Epithelial cell of esophagus (primary cell): ENCODE results near the gene FARS2.

Source experiments
- DNase-seq: peaks from one replicate; pipeline ENCODE4 v3.0.0; 2010; ENCODE audit warnings: low read depth
- H3K4me3 ChIP-seq: 2 replicates; pipeline ENCODE4 v1.5.1; 2011; ENCODE audit warnings: mild to moderate bottlenecking, low read length, control low read depth
- CTCF ChIP-seq: IDR thresholded peaks from 2 replicates; pipeline ENCODE4 v1.5.1; 2011; ENCODE audit warnings: low read depth, mild to moderate bottlenecking, low read length, control low read depth, inconsistent platforms; ENCODE audit not compliant: insufficient read depth; ENCODE audit errors: missing control alignments

FARS2 gene

GRCh38 chr6:5390177-5390576, 128.9 kb downstream of the FARS2 start:
- DNase-seq, result no peak
- no peak for TF ChIP-seq CTCF
- H3K4me3 ChIP-seq, result no peak overlapping the region

DNA sequence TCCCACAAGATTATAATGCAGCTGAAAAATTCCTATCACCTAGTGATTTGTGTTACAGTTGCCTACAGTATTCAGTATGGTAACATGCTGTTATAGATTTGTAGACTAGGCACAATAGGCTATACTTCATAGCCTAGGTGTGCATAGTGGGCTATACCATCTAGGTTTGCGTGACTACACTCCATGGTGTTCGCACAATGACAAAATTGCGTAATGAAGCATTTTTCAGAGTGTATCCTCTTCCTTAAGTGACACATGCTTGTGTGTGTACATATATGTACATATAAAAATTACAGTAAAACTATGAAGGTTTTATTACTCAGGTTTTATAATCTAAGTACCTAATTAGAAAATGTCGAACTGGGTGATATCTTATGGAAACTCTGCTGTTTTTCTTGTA, 133.0 kb downstream of the FARS2 start:
- no peak overlapping the region for H3K4me3 ChIP-seq
- DNase-seq, result no peak
- no peak for TF ChIP-seq CTCF

GRCh38 chr6:5395719-5396118, 134.4 kb downstream of the FARS2 start:
- TF ChIP-seq CTCF, result no peak
- no peak overlapping the region for H3K4me3 ChIP-seq
- no peak for DNase-seq

- peak; percentile 56 for TF ChIP-seq CTCF
- peak; percentile 81 for DNase-seq
Observed at GRCh38 chr6:5398530-5398929, 137.2 kb downstream of the FARS2 start.

DNA sequence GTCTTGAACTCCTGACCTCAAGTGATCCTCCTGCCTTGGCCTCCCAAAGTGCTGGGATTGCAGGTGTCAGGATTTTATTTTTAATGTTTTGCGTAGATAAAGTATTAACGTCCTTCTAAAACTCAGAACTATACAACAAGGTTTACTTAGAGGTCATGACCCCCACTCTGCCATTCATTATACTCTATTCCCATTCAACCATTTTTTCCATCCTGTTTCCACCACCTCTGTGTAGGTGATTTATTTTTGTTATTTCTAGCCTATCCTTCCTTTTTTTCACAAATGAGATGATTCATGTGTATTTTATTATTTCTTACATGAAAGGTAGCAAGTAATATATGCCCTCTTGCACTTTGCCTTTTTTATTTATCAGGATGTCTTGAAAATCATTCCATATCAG, 138.1 kb downstream of the FARS2 start:
- DNase-seq, result no peak
- TF ChIP-seq CTCF, result no peak
- no peak overlapping the region for H3K4me3 ChIP-seq

More at GRCh38 chr6:5398530-5398929, 137.2 kb downstream of the FARS2 start:
- no peak overlapping the region for H3K4me3 ChIP-seq

DNA sequence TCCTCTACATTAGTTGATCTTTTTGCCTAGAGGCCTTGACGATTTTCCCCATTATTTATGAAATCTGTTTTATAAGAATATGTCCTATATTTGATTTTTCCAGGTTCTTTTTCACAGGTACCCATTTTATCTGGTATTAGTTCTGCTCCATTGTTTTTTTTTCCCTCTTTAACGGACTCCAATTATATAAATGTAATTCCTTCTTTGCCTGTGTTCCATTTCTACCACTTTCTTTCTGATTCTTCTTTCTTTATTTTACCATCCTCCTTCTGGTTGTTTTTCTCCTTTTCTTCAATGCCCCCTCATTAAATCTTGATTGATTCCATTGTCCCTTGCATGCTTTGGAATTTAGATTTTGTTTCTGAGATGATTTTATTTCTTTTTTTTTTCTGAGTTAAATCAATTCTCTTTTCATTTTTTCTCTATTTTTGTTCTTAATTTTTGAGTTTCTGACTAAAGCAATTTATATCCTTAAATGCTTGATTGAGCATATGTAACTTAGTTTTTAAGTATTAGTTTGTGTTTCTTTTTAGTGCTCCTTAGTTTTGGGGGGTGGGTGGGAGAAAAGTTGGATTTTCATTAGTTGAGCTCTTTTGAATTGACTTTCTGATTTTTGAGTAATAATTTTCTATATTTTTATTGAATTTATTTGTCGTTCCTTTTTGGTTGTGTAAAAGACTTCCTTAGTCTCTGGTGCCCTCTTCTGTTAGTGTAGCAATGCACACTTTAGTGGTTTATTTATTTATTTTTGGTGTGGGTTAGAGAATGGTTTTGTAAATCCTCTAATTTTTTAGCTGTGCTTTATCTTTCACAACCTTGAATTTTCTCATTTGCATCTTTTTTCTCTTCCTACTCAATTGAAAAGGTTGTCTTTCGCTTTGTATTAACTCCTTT, 140.8 kb downstream of the FARS2 start:
- peak; percentile 41 for TF ChIP-seq CTCF
- DNase-seq, result peak; percentile 34
- no peak overlapping the region for H3K4me3 ChIP-seq

GRCh38 chr6:5403076-5403475, 141.8 kb downstream of the FARS2 start:
- no peak overlapping the region for H3K4me3 ChIP-seq
- TF ChIP-seq CTCF, result no peak
- peak; percentile 73 for DNase-seq
